GM12878 (cell line): ENCODE data around the gene POLR3A. TPM values are rescaled to one million over a fixed set of nuclear protein-coding genes. Genes with fewer than 3 reads are reported as not detected.
A peak's percentile ranks its signal among the peaks of the same experiment; 100 is the strongest.

Experiments
- ATF2 ChIP-seq: IDR thresholded peaks from 2 replicates; pipeline ENCODE4 v1.6.1; 2012; ENCODE audit warnings: low read length, inconsistent platforms
- BCL3 ChIP-seq: IDR thresholded peaks from 2 replicates; pipeline ENCODE4 v1.6.1; 2011; ENCODE audit warnings: borderline replicate concordance, low read depth, mild to moderate bottlenecking, moderate library complexity, low read length; ENCODE audit not compliant: insufficient read depth, poor library complexity, severe bottlenecking
- CBFB ChIP-seq: IDR thresholded peaks from 2 replicates; pipeline ENCODE4 v1.6.1; 2016; ENCODE audit warnings: antibody characterized with exemption, low read depth
- GABPA ChIP-seq: IDR thresholded peaks from 2 replicates; pipeline ENCODE4 v1.6.1; 2014; ENCODE audit warnings: antibody characterized with exemption, low read depth, mild to moderate bottlenecking, inconsistent platforms
- JUND ChIP-seq: IDR thresholded peaks from 2 replicates; pipeline ENCODE4 v1.6.1; 2012; ENCODE audit warnings: low read depth, mild to moderate bottlenecking, low read length, improper control_type of control experiment, moderate library complexity
- MYC ChIP-seq: IDR thresholded peaks from 2 replicates; pipeline ENCODE4 v1.6.1; 2011; ENCODE audit warnings: mild to moderate bottlenecking, low read length, moderate library complexity, inconsistent platforms; ENCODE audit not compliant: insufficient read depth, insufficient replicate concordance, insufficient read length, severe bottlenecking
- NFXL1 ChIP-seq: fragments of 450-650 bp; IDR thresholded peaks from 2 replicates; pipeline ENCODE4 v1.6.1; 2017; ENCODE audit warnings: antibody characterized with exemption, mild to moderate bottlenecking, borderline replicate concordance
- NFYA ChIP-seq: IDR thresholded peaks from 2 replicates; pipeline ENCODE4 v1.6.1; 2011; ENCODE audit warnings: low read depth, mild to moderate bottlenecking, low read length, improper control_type of control experiment, borderline replicate concordance
- NRF1 ChIP-seq: conservative IDR thresholded peaks from 2 replicates; pipeline ENCODE4 v1.6.1; 2011; ENCODE audit warnings: mild to moderate bottlenecking, low read depth, low read length, improper control_type of control experiment
- PML ChIP-seq: IDR thresholded peaks from 2 replicates; pipeline ENCODE4 v1.6.1; 2012; ENCODE audit warnings: low read length, inconsistent platforms
- PRDM15 ChIP-seq: fragments of 450-650 bp; formaldehyde crosslinking; IDR thresholded peaks from 2 replicates; pipeline ENCODE4 v1.4.0; 2020; ENCODE audit warnings: mild to moderate bottlenecking, moderate library complexity
- RB1 ChIP-seq: fragments of 450-650 bp; formaldehyde crosslinking; IDR thresholded peaks from 2 replicates; pipeline ENCODE4 v1.6.1; 2017; ENCODE audit warnings: mild to moderate bottlenecking, borderline replicate concordance
- TAF1 ChIP-seq: IDR thresholded peaks from 2 replicates; pipeline ENCODE4 v1.6.1; 2011; ENCODE audit warnings: mild to moderate bottlenecking, low read depth, low read length, borderline replicate concordance
- YBX1 ChIP-seq: fragments of 450-650 bp; IDR thresholded peaks from 2 replicates; pipeline ENCODE4 v1.6.1; 2016; ENCODE audit warnings: antibody characterized with exemption
- ZBED1 ChIP-seq: IDR thresholded peaks from 2 replicates; pipeline ENCODE4 v1.6.1; 2016; ENCODE audit warnings: borderline replicate concordance
- ZNF24 ChIP-seq: fragments of 450-650 bp; IDR thresholded peaks from 2 replicates; pipeline ENCODE4 v1.6.1; 2017; ENCODE audit warnings: antibody characterized with exemption, mild to moderate bottlenecking
- ZNF622 ChIP-seq: fragments of 450-650 bp; IDR thresholded peaks from 2 replicates; pipeline ENCODE4 v1.6.1; 2017; ENCODE audit warnings: mild to moderate bottlenecking, inconsistent platforms
- ZNF687 ChIP-seq: fragments of 450-650 bp; IDR thresholded peaks from 2 replicates; pipeline ENCODE4 v1.6.1; 2017; ENCODE audit warnings: mild to moderate bottlenecking, moderate library complexity
- polyA plus RNA-seq, 11 experiments: library from polyadenylated mRNA; depleted of rRNA in 4 of 11; unstranded in 6 of 11; stranded (reverse) in 5 of 11; fragments of >200 nt; fragmentation: Nextera tagmentation in 4 of 11; fragmentation: Illumina TruSeq in 1 of 11; extraction: Ambion mirVana in 4 of 11; extraction: Trizol in 1 of 11; gene quantifications; 1 replicate in 1 of 11; 2 replicates in 10 of 11; pipeline versions ENCODE4 v1.2.1 to v1.2.3, GENCODE V29; 2011 to 2016; ENCODE audit warnings: inconsistent platforms in 2 of 11, missing spikeins in 2 of 11, low read depth in 1 of 11
- total RNA-seq, 4 experiments: library from RNA; depleted of rRNA in 3 of 4; stranded (reverse); fragments of >200 nt in 3 of 4; fragmentation: Illumina TruSeq in 1 of 4; extraction: Trizol in 1 of 4; gene quantifications; 2 replicates each; pipeline versions ENCODE4 v1.2.1 to v1.2.3, GENCODE V29; 2013 to 2021

POLR3A gene
- total and polyA plus RNA-seq, 10 of the 15 experiments (the other 5 are each of a cell fraction or from before 2014, with no cell fraction given) = 5.4 to 20.4 (median 14.4) TPM

- TF ChIP-seq NFXL1 (no peak), RB1 (no peak), CBFB (peak; percentile 87), BCL3 (no peak), ZNF622 (no peak), ATF2 (peak; percentile 48; the same call in 1 of the 2 replicates), JUND (no peak), ZBED1 (no peak), GABPA (peak; percentile 94), PML (peak; percentile 90), ZNF24 (no peak), NRF1 (no peak), MYC (no peak), TAF1 (peak; percentile 76; the same call in 1 of the 2 replicates), YBX1 (no peak), NFYA (no peak), ZNF687 (no peak), PRDM15 (CRISPR knock-in tag) (no peak)
Observed at GRCh38 chr10:78029269-78030226, at the start of gene POLR3A (continued).
